Neuron (in vitro differentiated cells): ENCODE results near the gene RTN1.

Experiments
- H2AFZ ChIP-seq: one replicate; pipeline ENCODE4 v1.6.1; 2013; ENCODE audit warnings: low read depth, mild to moderate bottlenecking, inconsistent platforms, low read length, moderate library complexity
- H3K27me3 ChIP-seq: one replicate; pipeline ENCODE4 v1.6.1; 2013; ENCODE audit warnings: low read length; ENCODE audit not compliant: insufficient read depth
- H3K36me3 ChIP-seq: one replicate; pipeline ENCODE4 v1.6.1; 2013; ENCODE audit warnings: low read length; ENCODE audit not compliant: insufficient read depth
- H3K4me1 ChIP-seq: one replicate; pipeline ENCODE4 v1.6.1; 2013; ENCODE audit warnings: low read length; ENCODE audit not compliant: insufficient read depth
- H3K4me3 ChIP-seq: 2 replicates; pipeline ENCODE4 v1.5.1; 2013; ENCODE audit warnings: mild to moderate bottlenecking, low read length, moderate library complexity
- H3K9me3 ChIP-seq: one replicate; pipeline ENCODE4 v1.6.1; 2013; ENCODE audit warnings: low read length

Gene RTN1

GRCh38 chr14:59619061-59619460, 251.5 kb downstream of the RTN1 start:
- Histone ChIP-seq H3K4me3 (no peak overlapping the region), H3K4me1 (no peaks in the 10 kb centered on the region), H3K27me3 (no peaks in the 10 kb centered on the region), H3K36me3 (no peaks in the 10 kb centered on the region), H3K9me3 (no peaks in the 10 kb centered on the region), H2AFZ (no peak overlapping the region)

- no peaks in the 10 kb centered on the region for H3K9me3 ChIP-seq
- no peaks in the 10 kb centered on the region for H3K36me3 ChIP-seq
- no peak overlapping the region for H3K4me3 ChIP-seq
- no peak overlapping the region for H2AFZ ChIP-seq
- no peaks in the 10 kb centered on the region for H3K27me3 ChIP-seq
- H3K4me1 ChIP-seq = no peaks in the 10 kb centered on the region
Measured at GRCh38 chr14:59601056-59601455, 269.5 kb downstream of the RTN1 start.

- no peak overlapping the region for H3K4me3 ChIP-seq
- no peaks in the 10 kb centered on the region for H3K27me3 ChIP-seq
- no peaks in the 10 kb centered on the region for H3K9me3 ChIP-seq
- no peaks in the 10 kb centered on the region for H3K36me3 ChIP-seq
- no peak overlapping the region for H2AFZ ChIP-seq
- no peaks in the 10 kb centered on the region for H3K4me1 ChIP-seq
Measured at GRCh38 chr14:59600211-59600945, 270.2 kb downstream of the RTN1 start.

GRCh38 chr14:59595071-59595470, 275.5 kb downstream of the RTN1 start:
- no peak overlapping the region for H2AFZ ChIP-seq
- H3K27me3 ChIP-seq = no peaks in the 10 kb centered on the region
- no peaks in the 10 kb centered on the region for H3K4me1 ChIP-seq
- H3K36me3 ChIP-seq = no peaks in the 10 kb centered on the region
- no peaks in the 10 kb centered on the region for H3K9me3 ChIP-seq
- H3K4me3 ChIP-seq = no peak overlapping the region

DNA sequence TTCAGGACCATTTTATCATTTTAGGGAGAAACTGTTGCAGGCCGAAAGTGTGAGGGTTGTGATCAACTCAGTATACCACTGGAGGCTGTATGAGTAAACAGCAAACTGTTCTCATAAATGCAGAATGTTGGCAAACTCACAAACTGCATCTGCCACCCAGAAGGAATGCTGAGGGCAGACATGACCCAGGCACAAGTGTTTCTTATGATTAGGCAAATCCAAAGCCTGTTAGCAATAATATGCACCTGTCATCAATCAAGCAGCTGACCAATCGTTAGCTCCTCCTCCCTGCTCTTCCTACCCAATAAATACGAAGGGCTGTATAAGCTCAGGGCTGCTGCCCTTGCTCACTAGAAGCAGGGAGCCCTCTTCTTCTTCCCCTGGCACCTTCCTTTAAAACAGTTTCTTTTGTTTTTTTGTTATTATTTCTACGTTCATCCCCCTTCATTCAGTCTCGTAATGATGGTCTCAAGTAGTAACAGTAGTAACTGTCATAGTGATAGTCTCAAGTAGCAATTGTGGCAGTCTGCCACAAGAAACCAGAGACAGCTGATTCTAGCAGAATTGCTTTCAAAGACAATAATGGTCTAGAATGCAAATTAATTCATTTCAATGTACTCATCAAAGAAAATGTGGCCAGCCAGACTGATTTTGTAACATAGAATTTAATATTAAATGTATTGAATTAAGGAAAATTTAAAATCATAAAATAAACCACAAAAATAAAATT, 278.8 kb downstream of the RTN1 start:
- H2AFZ ChIP-seq = no peak overlapping the region
- no peaks in the 10 kb centered on the region for H3K27me3 ChIP-seq
- H3K9me3 ChIP-seq = no peaks in the 10 kb centered on the region
- no peaks in the 10 kb centered on the region for H3K36me3 ChIP-seq
- no peak overlapping the region for H3K4me3 ChIP-seq
- H3K4me1 ChIP-seq = no peaks in the 10 kb centered on the region

DNA sequence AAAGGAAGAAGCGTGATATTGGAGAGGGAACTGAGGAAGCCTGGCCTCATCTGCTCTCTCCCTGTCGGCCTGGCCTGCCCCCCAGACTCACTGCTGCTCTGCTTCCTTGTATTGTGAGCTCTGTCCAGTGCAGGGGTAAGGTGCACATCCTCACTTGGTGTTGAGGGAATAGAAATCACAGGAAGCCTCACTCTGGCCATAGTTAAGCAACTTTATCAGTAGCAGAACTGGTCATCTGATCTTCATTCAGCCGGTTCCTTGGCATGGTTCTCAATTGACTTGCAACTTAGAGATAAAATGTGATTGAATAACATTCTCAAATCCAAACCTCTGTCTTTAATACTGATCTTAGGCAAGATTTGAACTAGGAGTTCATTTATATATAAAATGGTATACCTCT, 282.5 kb downstream of the RTN1 start:
- peaks cover 2% of the 10 kb centered on the region for H3K27me3 ChIP-seq
- H3K4me1 ChIP-seq = no peaks in the 10 kb centered on the region
- H3K4me3 ChIP-seq = no peak overlapping the region

GRCh38 chr14:59585891-59586554, 284.6 kb downstream of the RTN1 start:
- Histone ChIP-seq H3K4me1 (no peaks in the 10 kb centered on the region), H2AFZ (no peak overlapping the region), H3K36me3 (no peaks in the 10 kb centered on the region), H3K4me3 (no peak overlapping the region), H3K9me3 (no peaks in the 10 kb centered on the region), H3K27me3 (peaks cover 2% of the 10 kb centered on the region)

More for the DNA sequence above, 282.5 kb downstream of the RTN1 start:
- Histone ChIP-seq H3K9me3 (no peaks in the 10 kb centered on the region), H3K36me3 (no peaks in the 10 kb centered on the region), H2AFZ (no peak overlapping the region)

DNA sequence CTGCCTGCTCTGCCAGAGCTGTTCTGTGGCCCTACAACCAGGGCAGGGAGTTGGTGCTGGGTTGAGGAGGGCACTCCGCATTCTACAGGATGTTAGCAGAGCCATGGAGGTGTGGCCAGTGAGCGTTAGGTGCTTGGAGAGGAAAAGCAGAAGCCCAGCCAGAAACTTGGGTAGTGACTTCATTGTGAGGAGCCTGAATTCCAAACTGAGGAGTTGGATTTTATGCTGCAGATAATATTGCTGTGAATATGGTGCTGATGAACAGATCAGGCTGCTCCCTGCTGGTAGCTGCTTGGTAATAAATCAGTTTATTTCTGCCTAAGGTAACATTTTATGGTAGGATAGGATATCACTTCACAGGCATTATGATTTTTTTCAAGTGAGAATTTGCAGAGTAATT, 286.8 kb downstream of the RTN1 start:
- H3K9me3 ChIP-seq = no peaks in the 10 kb centered on the region
- no peak overlapping the region for H2AFZ ChIP-seq
- peaks cover 2% of the 10 kb centered on the region for H3K27me3 ChIP-seq
- no peak overlapping the region for H3K4me3 ChIP-seq
- no peaks in the 10 kb centered on the region for H3K4me1 ChIP-seq
- no peaks in the 10 kb centered on the region for H3K36me3 ChIP-seq

DNA sequence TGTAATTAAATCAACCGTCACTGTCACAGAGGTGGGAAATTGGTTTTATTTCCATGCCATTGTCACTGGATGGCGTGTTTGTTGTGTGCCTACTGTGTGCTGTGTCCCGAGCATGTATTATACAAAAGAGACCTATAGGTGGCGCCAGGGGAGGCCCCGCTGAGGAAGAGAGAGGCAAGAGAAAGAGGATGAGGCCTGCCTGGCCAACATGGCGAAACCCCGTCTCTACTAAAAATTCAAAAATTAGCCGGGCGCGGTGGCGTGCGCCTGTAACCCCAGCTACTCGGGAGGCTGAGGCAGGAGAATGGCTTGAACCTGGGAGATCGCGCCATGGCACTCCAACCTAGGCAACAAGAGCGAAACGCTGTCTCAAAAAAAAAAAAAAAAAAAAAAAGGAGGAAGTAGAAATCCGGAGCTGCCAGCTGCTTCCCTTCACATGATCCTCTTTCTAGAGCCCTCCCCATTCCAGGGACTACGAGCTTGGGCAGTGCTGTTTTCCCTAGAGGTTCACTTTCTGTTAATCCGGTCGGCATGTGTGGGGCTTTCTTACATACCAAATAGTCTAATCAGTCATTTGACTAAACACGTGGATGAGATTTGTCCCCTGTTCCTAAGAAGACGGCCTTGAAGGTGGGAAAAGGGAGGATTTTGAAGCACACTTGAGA, 287.6 kb downstream of the RTN1 start:
- Histone ChIP-seq H3K36me3 (no peaks in the 10 kb centered on the region), H3K4me3 (no peak overlapping the region), H3K27me3 (peaks cover 2% of the 10 kb centered on the region), H3K9me3 (no peaks in the 10 kb centered on the region), H3K4me1 (no peaks in the 10 kb centered on the region), H2AFZ (no peak overlapping the region)

GRCh38 chr14:59582161-59582560, 288.4 kb downstream of the RTN1 start:
- Histone ChIP-seq H3K27me3 (peaks cover 2% of the 10 kb centered on the region), H3K36me3 (no peaks in the 10 kb centered on the region), H3K4me1 (no peaks in the 10 kb centered on the region), H3K4me3 (no peak overlapping the region), H2AFZ (no peak overlapping the region), H3K9me3 (no peaks in the 10 kb centered on the region)

GRCh38 chr14:59580911-59581310, 289.7 kb downstream of the RTN1 start:
- no peak overlapping the region for H2AFZ ChIP-seq
- no peaks in the 10 kb centered on the region for H3K9me3 ChIP-seq
- no peak overlapping the region for H3K4me3 ChIP-seq
- no peaks in the 10 kb centered on the region for H3K36me3 ChIP-seq
- peaks cover 2% of the 10 kb centered on the region for H3K27me3 ChIP-seq
- H3K4me1 ChIP-seq = no peaks in the 10 kb centered on the region

DNA sequence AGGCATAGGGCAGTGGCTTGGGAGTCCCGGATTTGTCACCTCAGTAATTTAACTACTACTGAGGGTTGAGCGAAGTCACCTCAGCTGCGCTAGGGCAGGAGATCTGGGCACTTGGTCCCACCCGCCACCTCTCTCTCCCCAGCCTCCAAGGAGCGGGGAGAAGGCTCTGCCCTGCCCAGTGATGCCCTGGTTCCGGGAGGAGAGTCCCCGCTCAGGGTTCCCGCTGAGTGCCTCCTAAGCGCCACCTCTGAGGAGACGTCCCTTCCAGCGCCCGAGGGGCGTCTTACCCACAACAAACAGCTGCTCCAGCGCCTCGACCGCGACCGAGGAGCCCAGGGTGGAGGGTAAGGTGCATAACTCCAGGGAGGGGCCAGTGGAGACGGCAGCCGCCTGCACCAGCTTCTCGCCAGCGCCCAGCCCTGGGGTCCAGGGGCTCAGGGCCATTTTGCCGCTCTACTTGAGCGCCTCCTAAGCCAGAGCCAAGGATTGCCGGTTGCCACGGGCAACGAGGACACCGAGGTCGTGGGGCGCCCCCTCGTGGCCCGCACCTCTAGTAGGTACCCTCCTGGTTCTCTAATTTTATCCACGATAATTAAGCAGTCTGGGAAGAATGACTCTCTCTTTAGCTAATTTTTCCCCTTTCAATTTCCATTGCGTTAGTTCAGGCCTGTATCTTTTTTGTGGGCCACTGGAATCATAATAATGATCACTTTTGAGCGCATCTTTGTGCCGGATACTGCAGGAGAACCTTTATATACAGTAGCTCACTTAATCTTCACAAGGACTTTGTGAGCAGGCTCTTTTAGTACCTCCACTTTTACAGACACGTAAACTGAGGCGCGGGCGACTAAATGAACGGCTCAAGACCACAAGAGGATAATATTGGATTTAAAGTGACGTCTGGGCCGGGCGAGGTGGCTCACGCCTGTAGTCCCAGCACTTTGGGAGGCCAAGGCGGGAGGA, 294.0 kb downstream of the RTN1 start, which contains the start of gene CCDC175:
Gene CCDC175 (minus strand): TSS at position 481 of the 963 bp plus-strand sequence. CDS start 37 bp downstream, at position 444.
- no peak within 1 kb of the TSS for H3K4me3 ChIP-seq

More for the DNA sequence above, 294.0 kb downstream of the RTN1 start, which contains the start of gene CCDC175:
- Histone ChIP-seq H3K4me1 (no peaks in the 10 kb centered on the region), H3K27me3 (no peaks in the 10 kb centered on the region), H3K9me3 (no peaks in the 10 kb centered on the region), H3K36me3 (no peaks in the 10 kb centered on the region), H2AFZ (peak within 1 kb of the TSS; percentile 23)
